Keratinocyte (primary cell): ENCODE data around the gene PHRF1. TPM values are rescaled to one million over a fixed set of nuclear protein-coding genes. Genes with fewer than 3 reads are reported as not detected.

Experiments
- DNase-seq: peaks from one replicate; pipeline ENCODE4 v3.0.0-alpha.2; 2011; ENCODE audit warnings: low read depth, missing footprints, low spot score
- FAIRE-seq: peaks from 2 replicates; lab custom pipeline; 2011; peaks lifted over from hg19 to GRCh38; lab: Jason Lieb, UNC
- H2AFZ ChIP-seq: 2 replicates; pipeline ENCODE4 v1.6.0; 2012; ENCODE audit warnings: low read length, control low read depth, inconsistent platforms; ENCODE audit not compliant: control insufficient read depth
- H3K27ac ChIP-seq: 2 replicates; pipeline ENCODE4 v1.5.1; 2011; ENCODE audit warnings: low read length; ENCODE audit not compliant: control insufficient read depth, insufficient read depth
- H3K27me3 ChIP-seq: 3 replicates; pipeline ENCODE4 v1.6.0; 2011; ENCODE audit warnings: low read length; ENCODE audit not compliant: control insufficient read depth, insufficient read depth; ENCODE audit errors: extremely low read depth
- H3K36me3 ChIP-seq, 2 experiments: 2 replicates in 1 of 2; 3 replicates in 1 of 2; pipeline ENCODE4 v1.5.1; 2011; ENCODE audit warnings: low read length in 2 of 2, mild to moderate bottlenecking in 1 of 2; ENCODE audit not compliant: control insufficient read depth in 2 of 2, insufficient read depth in 2 of 2; ENCODE audit errors: extremely low read depth in 1 of 2
- H3K4me1 ChIP-seq: 3 replicates; pipeline ENCODE4 v1.5.1; 2011; ENCODE audit warnings: low read length; ENCODE audit not compliant: control insufficient read depth, insufficient read depth; ENCODE audit errors: extremely low read depth
- H3K4me2 ChIP-seq: 3 replicates; pipeline ENCODE4 v1.6.0; 2011; ENCODE audit warnings: low read depth, low read length; ENCODE audit not compliant: control insufficient read depth, insufficient read depth; ENCODE audit errors: extremely low read depth
- H3K4me3 ChIP-seq, 3 experiments: fragments of 200-600 bp in 1 of 3; sonication (generic) in 1 of 3; 2 replicates in 2 of 3; 3 replicates in 1 of 3; pipeline ENCODE4 v1.5.1; 2011 to 2016; ENCODE audit warnings: low read length in 3 of 3, mild to moderate bottlenecking in 3 of 3, control low read depth in 2 of 3, inconsistent platforms in 1 of 3, low read depth in 1 of 3, mixed read lengths in 1 of 3, mixed run types in 1 of 3, moderate library complexity in 1 of 3; ENCODE audit not compliant: control insufficient read depth in 2 of 3, insufficient read depth in 2 of 3; ENCODE audit errors: extremely low read depth in 1 of 3
- H3K79me2 ChIP-seq: 2 replicates; pipeline ENCODE4 v1.6.0; 2012; ENCODE audit warnings: low read length; ENCODE audit not compliant: control insufficient read depth, insufficient read depth
- H3K9ac ChIP-seq: 3 replicates; pipeline ENCODE4 v1.6.0; 2011; ENCODE audit warnings: low read length; ENCODE audit not compliant: control insufficient read depth, insufficient read depth; ENCODE audit errors: extremely low read depth
- H3K9me1 ChIP-seq: 3 replicates; pipeline ENCODE4 v1.6.0; 2011; ENCODE audit warnings: low read length; ENCODE audit not compliant: control insufficient read depth, insufficient read depth; ENCODE audit errors: extremely low read depth
- H3K9me3 ChIP-seq: 2 replicates; pipeline ENCODE4 v1.5.1; 2012; ENCODE audit warnings: low read depth, low read length; ENCODE audit not compliant: control insufficient read depth
- H4K20me1 ChIP-seq: 3 replicates; pipeline ENCODE4 v1.6.0; 2011; ENCODE audit warnings: low read length; ENCODE audit not compliant: control insufficient read depth, insufficient read depth; ENCODE audit errors: extremely low read depth
- CTCF ChIP-seq, 3 experiments: IDR thresholded peaks in 1 of 3; conservative IDR thresholded peaks in 1 of 3; optimal IDR thresholded peaks in 1 of 3; 2 replicates in 2 of 3; 3 replicates in 1 of 3; pipeline versions ENCODE3 to v1.5.1; 2011; ENCODE audit warnings: low read length in 3 of 3, mild to moderate bottlenecking in 3 of 3, moderate library complexity in 2 of 3, control low read depth in 1 of 3, inconsistent platforms in 1 of 3; ENCODE audit not compliant: insufficient read depth in 2 of 3; ENCODE audit errors: extremely low read depth in 1 of 3
- EZH2 ChIP-seq: IDR thresholded peaks from one replicate; pipeline ENCODE4 v1.6.1; 2012; ENCODE audit warnings: inconsistent platforms, mild to moderate bottlenecking, low read length, moderate library complexity
- dilution Hi-C: fragments of 300-500 bp; cut with MboI; formaldehyde crosslinking; loops from one replicate; pipeline ENCODE4 v1.7.0; 2020; ENCODE audit warnings: low sequenced_read_pairs; ENCODE audit not compliant: extremely low pct_ligation_motif_present
- polyA plus RNA-seq, 5 experiments: library from polyadenylated mRNA; depleted of rRNA in 3 of 5; stranded (reverse) in 3 of 5; stranded (forward) in 1 of 5; unstranded in 1 of 5; fragments of >200 nt; gene quantifications; 1 replicate in 1 of 5; 2 replicates in 3 of 5; 3 replicates in 1 of 5; pipeline versions ENCODE4 v1.2.1 to v1.2.3, GENCODE V29; 2011 to 2012; ENCODE audit warnings: missing spikeins in 2 of 5, low read depth in 1 of 5, low replicate concordance in 1 of 5

The PHRF1 gene
- polyA plus RNA-seq, 1 donor (not counting 4 experiments of a cell fraction or from before 2014, with no cell fraction given): 10.7 TPM

- H3K79me2 ChIP-seq: no peaks in the 10 kb centered on the region
- no peak overlapping the region for H3K9ac ChIP-seq
- H3K9me3 ChIP-seq: no peaks in the 10 kb centered on the region
- FAIRE-seq (peak; percentile 55), DNase-seq (no peak)
- TF ChIP-seq CTCF (optimal IDR thresholded peaks at IDR 0.05 in 1 of 3, IDR thresholded peaks at IDR 0.05 in 1 of 3, conservative IDR thresholded peaks at IDR 0.05 in 1 of 3; ENCODE audit: extremely low read depth in 1 of 3, insufficient read depth in 2 of 3, low read length in 3 of 3) (no peak), EZH2 (no peak)
- peaks cover 7% of the 10 kb centered on the region for H3K4me1 ChIP-seq
- no peaks in the 10 kb centered on the region for H3K27me3 ChIP-seq
- H3K27ac ChIP-seq: no peak overlapping the region
- dilution Hi-C loops: no loop called here
- H3K4me3 ChIP-seq: no peak overlapping the region
- H3K36me3 ChIP-seq: peaks cover 5 to 8% of the 10 kb centered on the region in 2 experiments
- H3K4me2 ChIP-seq: no peak overlapping the region
- H3K9me1 ChIP-seq: no peaks in the 10 kb centered on the region
- H4K20me1 ChIP-seq: no peaks in the 10 kb centered on the region
- H2AFZ ChIP-seq: no peak overlapping the region
These were observed 78.9 kb downstream of the PHRF1 start for GRCh38 chr11:655036-655726.

- Histone ChIP-seq H3K9ac (no peak overlapping the region), H3K9me3 (no peaks in the 10 kb centered on the region), H2AFZ (no peak overlapping the region), H3K27ac (no peak overlapping the region), H3K79me2 (no peaks in the 10 kb centered on the region), H3K4me2 (no peak overlapping the region), H3K4me3 (no peak overlapping the region), H4K20me1 (no peaks in the 10 kb centered on the region), H3K36me3 (peaks cover 5% of the 10 kb centered on the region in 2 experiments), H3K27me3 (no peaks in the 10 kb centered on the region), H3K4me1 (peaks cover 7% of the 10 kb centered on the region), H3K9me1 (no peaks in the 10 kb centered on the region)
- FAIRE-seq (no peak), DNase-seq (no peak)
- dilution Hi-C loops: no loop called here
- TF ChIP-seq CTCF (optimal IDR thresholded peaks at IDR 0.05 in 1 of 3, IDR thresholded peaks at IDR 0.05 in 1 of 3, conservative IDR thresholded peaks at IDR 0.05 in 1 of 3; ENCODE audit: extremely low read depth in 1 of 3, insufficient read depth in 2 of 3, low read length in 3 of 3) (no peak), EZH2 (no peak)
These were observed 80.2 kb downstream of the PHRF1 start for GRCh38 chr11:656426-656825.
